HG03354 (cell line): ENCODE data around the gene BEND7.

Source experiments
- ATAC-seq: cut with Tn5 transposase; IDR thresholded peaks from one replicate; pipeline ENCODE4 v1.9.1; 2021; ENCODE audit warnings: mild to moderate bottlenecking; ENCODE audit not compliant: unreplicated experiment, poor library complexity, severe bottlenecking

The BEND7 gene

DNA sequence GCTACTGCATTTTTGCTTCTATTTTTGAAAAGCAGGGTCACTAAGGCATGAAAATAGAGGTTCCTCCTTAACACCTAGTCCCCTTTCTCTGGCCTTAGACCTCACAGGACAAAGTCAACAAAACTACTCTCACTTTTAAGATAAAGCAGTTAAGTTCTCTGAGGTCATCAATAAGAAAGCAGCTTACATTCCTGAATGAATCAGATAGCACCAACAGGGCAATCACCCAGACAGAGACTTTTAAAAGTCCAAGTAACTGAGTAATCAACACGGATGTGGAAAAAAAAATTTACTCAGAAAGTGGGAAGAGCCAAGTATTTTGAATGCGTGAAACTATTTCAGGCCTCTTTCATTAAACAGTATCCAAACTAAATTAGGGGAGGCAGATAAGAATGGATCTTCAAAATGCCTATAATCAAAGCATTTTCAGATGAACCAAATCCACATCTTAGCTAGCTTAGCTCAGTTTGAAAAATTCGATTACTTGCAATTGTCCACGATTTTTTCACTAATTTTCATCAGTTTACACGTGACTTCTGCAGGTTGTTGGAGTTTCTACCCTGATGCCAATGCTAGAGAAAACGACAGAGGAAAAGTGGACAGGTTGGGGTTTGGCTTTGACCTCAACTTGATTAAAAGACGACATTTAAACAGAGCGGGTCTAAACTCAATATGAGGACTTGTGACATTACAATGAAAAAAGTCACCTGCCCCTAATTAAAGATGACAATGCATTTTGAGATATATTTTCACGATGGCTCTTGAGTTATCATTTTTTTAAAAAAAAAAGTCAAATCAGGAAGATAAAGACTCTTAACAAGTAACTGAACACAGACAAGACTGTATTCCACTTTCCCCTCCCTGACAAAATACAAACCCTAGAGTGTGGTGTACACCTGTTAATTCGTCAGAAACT lies 1.6 kb downstream of the BEND7 start:
- no peak for ATAC-seq

DNA sequence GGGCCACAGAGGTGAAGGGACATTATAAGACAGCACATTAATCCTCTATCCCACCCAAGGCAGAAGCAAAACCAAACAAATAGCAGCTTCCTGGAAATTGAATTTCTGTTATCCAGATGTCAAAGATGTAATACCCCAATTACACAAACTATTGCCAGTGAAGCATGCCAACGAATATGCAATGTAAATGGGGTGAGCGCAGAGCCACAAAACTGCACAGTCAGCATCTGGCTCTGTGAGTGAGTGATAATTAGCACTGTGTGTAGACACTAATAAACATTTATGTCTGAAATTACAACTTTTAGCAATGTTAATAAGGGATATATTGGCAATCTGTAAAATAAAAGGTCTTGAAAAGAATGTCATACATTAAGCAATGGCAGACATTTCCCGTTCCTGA lies 3.2 kb downstream of the BEND7 start:
- no peak for ATAC-seq

- ATAC-seq: no peak
Measured at GRCh38 chr10:13521026-13521425, 7.8 kb downstream of the BEND7 start.

DNA sequence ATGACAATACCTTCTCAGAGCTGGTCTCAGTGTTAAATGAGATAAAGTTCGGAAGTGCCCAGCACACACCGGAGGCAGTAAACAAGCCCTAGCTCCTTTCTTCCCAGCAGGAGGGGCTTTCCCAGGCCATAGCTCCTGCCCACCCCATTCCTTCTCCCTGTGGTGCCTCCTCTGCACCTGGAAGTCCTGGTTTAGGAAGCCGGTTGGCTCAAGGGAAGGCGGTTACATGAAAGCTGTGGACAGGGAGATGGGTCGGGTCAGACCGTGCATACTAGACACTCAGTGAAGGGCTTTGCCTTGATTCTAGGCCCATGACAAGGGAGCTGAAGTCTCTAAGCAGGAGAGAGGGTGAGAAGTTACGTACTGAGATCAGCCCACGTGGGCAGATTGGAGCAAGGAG lies 8.6 kb downstream of the BEND7 start:
- ATAC-seq: no peak

DNA sequence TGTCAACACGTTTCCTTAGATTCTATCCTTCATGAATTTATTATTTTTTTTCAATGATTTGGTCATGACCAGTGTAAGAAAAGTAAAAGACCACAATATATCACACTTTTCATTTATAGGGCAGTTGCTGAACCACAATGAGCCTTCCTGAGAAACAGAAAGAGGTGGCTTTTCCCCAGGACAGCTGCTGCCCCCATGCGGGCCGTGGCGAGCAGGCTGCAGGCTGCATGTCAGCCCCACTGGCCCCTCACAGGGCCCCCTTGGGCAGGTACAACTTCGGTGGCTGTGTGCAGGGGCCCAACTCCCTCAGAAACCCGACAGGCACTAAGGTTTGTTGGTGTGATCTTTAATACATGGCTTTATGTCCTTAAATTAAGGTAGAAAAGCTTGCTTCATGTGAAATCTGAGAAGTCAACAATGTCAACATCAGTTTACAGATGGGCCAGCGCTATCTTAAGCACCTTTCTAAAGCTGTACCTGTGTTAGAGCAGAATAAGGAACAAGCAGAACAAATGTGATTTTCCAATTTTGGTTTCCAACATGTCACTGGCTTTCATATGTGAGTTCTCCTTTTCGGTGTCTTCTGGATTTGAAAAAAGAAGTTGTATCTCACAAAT lies 10.6 kb downstream of the BEND7 start:
- ATAC-seq: no peak

- no peak for ATAC-seq
Measured at GRCh38 chr10:13517675-13518074, 11.1 kb downstream of the BEND7 start.

DNA sequence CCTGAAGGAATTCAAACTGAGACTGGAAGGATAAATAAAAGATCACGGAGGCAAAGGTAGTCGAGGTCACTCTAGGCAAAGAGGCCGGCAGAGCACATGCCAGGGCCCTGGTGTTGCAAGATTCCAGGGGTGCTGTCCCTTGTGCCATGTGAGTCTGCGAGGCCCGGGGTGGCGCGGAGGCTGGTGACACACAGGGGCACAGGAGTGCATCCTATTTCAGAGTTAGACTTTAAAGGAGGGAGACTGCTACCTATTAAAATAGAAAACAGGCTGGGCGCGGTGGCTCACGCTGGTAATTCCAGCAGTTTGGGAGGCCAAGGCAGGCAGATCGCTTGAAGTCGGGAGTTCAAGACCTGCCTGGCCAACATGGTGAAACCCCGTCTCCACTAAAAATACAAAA lies 12.6 kb downstream of the BEND7 start:
- no peak for ATAC-seq

DNA sequence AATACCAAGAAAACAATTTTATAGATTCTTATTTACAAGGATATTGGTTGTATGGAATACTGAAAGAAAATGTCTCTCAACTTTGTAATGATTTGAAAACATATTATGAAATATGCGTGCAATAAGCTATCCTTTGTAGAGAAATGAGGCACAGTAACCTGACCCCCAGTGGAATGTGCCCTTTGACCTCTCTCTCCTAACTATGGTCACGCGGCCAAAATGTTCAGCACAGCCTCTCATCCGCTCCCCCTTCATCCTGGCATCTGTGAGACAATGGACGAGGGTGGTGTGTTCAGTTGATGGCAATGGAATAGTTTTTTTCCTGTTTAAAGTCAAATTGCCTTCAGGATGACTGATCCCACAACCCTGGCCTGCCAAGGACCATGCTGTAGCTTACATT lies 13.3 kb downstream of the BEND7 start:
- ATAC-seq: no peak

- ATAC-seq: no peak
Measured at GRCh38 chr10:13514296-13514695, 14.5 kb downstream of the BEND7 start.

DNA sequence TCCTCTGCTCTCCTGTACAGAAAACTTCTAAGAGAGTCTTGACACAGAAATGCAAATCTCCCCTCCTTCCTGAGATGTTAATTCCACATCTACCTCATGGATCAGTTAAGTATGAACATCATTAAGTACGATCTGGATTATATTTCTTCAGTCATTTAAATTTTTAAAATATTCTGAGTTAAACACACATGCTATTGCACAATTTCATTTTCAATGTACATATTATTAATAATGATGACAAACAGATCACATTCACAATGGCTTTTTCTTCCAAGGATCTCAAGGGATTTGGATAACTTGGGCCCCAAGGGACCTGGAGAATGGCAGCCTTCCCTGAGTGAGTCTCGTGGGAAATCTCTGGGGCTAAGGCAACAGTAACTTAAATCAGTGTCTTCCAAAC lies 16.2 kb downstream of the BEND7 start:
- ATAC-seq: no peak

GRCh38 chr10:13511409-13511808 lies 17.4 kb downstream of the BEND7 start:
- no peak for ATAC-seq

- ATAC-seq: no peak
Measured at GRCh38 chr10:13505052-13505680, 23.6 kb downstream of the BEND7 start.

DNA sequence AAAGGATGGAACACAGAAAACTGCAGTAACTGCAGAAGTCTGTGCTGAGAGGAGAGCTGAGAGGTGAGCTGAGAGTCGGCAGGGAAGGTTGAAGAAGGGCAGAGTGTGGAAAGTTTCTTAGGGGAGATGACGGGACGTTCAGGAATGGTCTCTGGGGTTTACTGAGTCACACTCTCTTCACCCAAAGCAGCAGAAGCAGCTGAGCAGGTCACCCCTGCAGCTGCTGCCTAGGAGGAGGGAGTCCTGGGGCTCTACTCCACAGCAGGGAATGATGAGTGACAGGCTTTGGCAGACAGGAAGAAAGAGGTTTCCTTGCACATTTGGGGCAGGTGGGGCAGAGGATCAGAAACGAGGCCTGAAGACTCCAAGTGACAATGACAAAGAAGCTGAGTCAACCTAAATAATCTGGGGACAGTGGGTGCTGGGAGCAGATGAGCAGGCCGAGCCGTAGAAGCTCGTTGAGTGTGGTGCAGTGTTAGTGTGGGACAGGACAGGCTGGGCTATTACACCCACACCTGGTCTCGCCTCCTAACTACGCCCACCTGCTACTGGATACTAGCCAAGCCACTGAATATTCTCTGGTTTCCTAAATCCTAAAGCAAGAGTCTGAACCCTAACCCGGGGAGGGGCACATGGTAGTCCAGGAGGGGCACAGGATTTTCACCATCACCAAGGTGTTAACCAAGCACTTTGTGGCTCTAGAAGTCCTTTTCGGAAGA lies 24.9 kb downstream of the BEND7 start:
- ATAC-seq: no peak

- ATAC-seq: no peak
Measured at GRCh38 chr10:13502380-13502779, 26.4 kb downstream of the BEND7 start.

DNA sequence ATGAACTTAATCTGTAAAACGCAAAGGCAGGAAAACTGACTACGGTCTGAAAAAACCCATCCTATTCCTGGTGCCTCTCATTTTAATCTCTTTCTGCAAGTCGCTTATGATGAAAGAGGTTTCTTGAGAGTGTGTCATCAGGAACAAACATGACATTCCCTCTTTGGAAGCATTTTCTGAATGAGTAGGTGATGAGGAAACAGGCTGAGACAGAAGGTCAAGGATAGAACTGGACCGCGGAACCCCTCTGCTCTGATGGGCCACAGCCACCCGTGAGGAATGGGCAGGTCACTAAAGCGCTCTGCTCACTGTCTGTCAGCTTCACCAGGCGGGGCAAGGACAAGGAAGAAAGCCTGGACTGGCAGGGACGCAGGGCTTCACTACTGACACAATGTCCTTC lies 28.6 kb downstream of the BEND7 start:
- no peak for ATAC-seq

DNA sequence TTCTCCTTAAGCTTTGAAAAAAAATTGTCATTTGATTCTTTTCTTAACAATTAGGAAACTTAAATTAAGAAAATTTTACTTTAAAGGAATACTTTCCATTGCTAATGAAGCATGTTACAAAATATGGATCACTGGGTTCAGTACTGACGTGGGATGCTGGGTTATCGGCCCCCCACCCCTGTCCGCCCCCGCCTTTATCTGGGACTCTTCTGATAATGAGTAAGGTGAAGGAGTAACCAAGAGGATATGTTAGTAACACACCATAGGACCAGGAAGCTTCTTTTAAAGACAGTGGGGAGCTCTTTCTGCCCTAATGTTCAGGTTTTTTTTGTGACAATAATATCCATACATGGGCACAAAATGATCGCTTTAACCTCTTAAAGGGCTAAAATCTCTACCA lies 29.7 kb downstream of the BEND7 start:
- ATAC-seq: no peak

GRCh38 chr10:13496931-13497330 lies 31.9 kb downstream of the BEND7 start:
- ATAC-seq: no peak

- ATAC-seq: no peak
Measured at GRCh38 chr10:13496164-13496563, 32.6 kb downstream of the BEND7 start.

DNA sequence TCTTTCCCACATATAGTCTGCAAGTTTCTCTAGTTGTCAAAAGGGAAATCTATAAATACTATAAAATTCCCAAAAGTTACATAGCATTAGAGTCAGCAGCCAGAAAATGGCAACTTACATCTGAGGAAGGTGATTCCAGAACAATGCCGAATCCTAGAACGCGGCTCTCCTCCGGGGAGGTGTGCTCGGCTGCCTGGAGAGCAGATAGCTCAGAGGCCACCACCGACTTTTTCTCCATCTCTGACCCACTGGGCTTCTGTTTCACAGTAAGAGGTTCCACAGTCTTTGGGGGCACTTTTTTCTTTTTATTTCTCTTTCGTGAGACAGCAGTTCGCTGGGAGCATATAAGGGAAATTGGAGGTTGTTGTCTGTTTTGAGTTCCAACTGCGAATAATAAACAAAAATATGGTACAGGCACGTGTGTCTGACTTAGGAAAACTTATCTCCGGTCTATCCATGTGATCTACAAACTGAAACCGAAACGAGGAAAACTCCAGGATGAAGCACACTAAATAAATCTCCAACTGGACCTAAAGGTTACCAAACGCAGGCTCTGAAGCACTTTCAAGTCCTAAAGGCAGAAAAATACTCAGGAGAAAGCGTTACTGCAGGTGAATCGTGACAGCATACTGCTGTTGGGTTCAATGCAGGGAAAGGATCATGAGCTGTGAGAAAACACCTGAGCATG lies 36.2 kb downstream of the BEND7 start:
- ATAC-seq: no peak
